Stimulated activated CD8-positive, alpha-beta memory T cell treated with anti-CD3 and anti-CD28 coated beads, Interleukin-7, amount 100 ng/mL, for 4 hours (primary cell): ENCODE measurements around the gene PTGES2.
"Not testable (repeated sequence)": the region's sequence is repeated elsewhere in the genome, so short reads cannot be mapped to it uniquely, and the experiment has no call there.

Experiments
- DNase-seq, 2 donors: peaks; one replicate each; pipeline ENCODE4 v3.0.0-alpha.2; 2020; ENCODE audit warnings: low read depth in 2 of 2

Gene PTGES2

GRCh38 chr9:128118971-128119665 lies 8.4 kb downstream of the PTGES2 start:
- no peak for DNase-seq

- no peak for DNase-seq
Observed at GRCh38 chr9:128118472-128118857, 9.1 kb downstream of the PTGES2 start.

GRCh38 chr9:128117613-128118471 lies 9.7 kb downstream of the PTGES2 start:
- peak; percentile 86 to 88 for DNase-seq

- DNase-seq: no peak
Observed at GRCh38 chr9:128116104-128117083, 11.1 kb downstream of the PTGES2 start.

- no peak for DNase-seq
Observed at GRCh38 chr9:128115187-128116103, 12.1 kb downstream of the PTGES2 start.

- DNase-seq: no peak
Observed at GRCh38 chr9:128114326-128115186, 13.0 kb downstream of the PTGES2 start.

GRCh38 chr9:128113526-128114325 lies 13.8 kb downstream of the PTGES2 start:
- no peak for DNase-seq

- not testable (repeated sequence) for DNase-seq
Observed at GRCh38 chr9:128111726-128112125, 15.8 kb downstream of the PTGES2 start.

- DNase-seq: no peak
Observed at GRCh38 chr9:128109050-128109709, 18.3 kb downstream of the PTGES2 start.

- no peak for DNase-seq
Observed at GRCh38 chr9:128108269-128109049, 19.1 kb downstream of the PTGES2 start.

GRCh38 chr9:128107468-128108268 lies 19.9 kb downstream of the PTGES2 start:
- DNase-seq: no peak

- DNase-seq: no peak
Observed at GRCh38 chr9:128106940-128107467, 20.5 kb downstream of the PTGES2 start.

- DNase-seq: no peak
Observed at GRCh38 chr9:128106181-128106939, 21.2 kb downstream of the PTGES2 start.

- DNase-seq: no peak
Observed at GRCh38 chr9:128105538-128106175, 21.9 kb downstream of the PTGES2 start.

GRCh38 chr9:128104171-128104618 lies 23.3 kb downstream of the PTGES2 start:
- DNase-seq: no peak
